Gastrocnemius medialis (tissue), 4 donors: ENCODE measurements around the gene APBA2.

Experiments used
- CTCF ChIP-seq, 5 experiments: fragments of 450-650 bp in 3 of 5; fragments of 200-600 bp in 2 of 5; sonication (generic) in 2 of 5; IDR thresholded peaks in 4 of 5; conservative IDR thresholded peaks in 1 of 5; 1 replicate in 4 of 5; 2 replicates in 1 of 5; pipeline ENCODE4 v1.5.1; 2016 to 2019; ENCODE audit warnings: antibody characterized with exemption in 5 of 5, mild to moderate bottlenecking in 3 of 5, moderate library complexity in 3 of 5
- POLR2A ChIP-seq, 2 donors: fragments of 450-650 bp; IDR thresholded peaks; one replicate each; pipeline ENCODE4 v1.6.1; 2017; ENCODE audit warnings: antibody characterized with exemption in 2 of 2, mild to moderate bottlenecking in 2 of 2, moderate library complexity in 2 of 2

- TF ChIP-seq CTCF (IDR thresholded peaks at IDR 0.05 in 4 of 5, conservative IDR thresholded peaks at IDR 0.05 in 1 of 5) (no peak), POLR2A (IDR thresholded peaks at IDR 0.05) (no peak)
Observed at GRCh38 chr15:28994142-28994830, 108.5 kb downstream of the APBA2 start.
